Right atrium auricular region (tissue), 2 donors: ENCODE measurements around the gene COL23A1. TPM values are rescaled to one million over a fixed set of nuclear protein-coding genes. Genes with fewer than 3 reads are reported as not detected.

Experiments used
- DNase-seq: peaks from one replicate; pipeline ENCODE4 v3.0.0-alpha.2; 2019; ENCODE audit warnings: low spot score
- H3K27ac ChIP-seq, 2 donors: fragments of 200-600 bp; sonication (generic); 1 replicate in 1 of 2; 2 replicates in 1 of 2; pipeline ENCODE4 v1.5.1; 2016 to 2019
- H3K27me3 ChIP-seq, 2 donors: fragments of 200-600 bp; sonication (generic); one replicate each; pipeline versions ENCODE4 v1.5.1 to v1.6.0; 2017 to 2019
- H3K36me3 ChIP-seq: fragments of 200-600 bp; sonication (generic); one replicate; pipeline ENCODE4 v1.5.1; 2016
- H3K4me1 ChIP-seq, 2 donors: fragments of 200-600 bp; sonication (generic); one replicate each; pipeline versions ENCODE4 v1.5.1 to v1.6.0; 2017 to 2019
- H3K4me3 ChIP-seq, 2 donors: fragments of 200-600 bp; sonication (generic); 1 replicate in 1 of 2; 2 replicates in 1 of 2; pipeline ENCODE4 v1.5.1; 2017 to 2019; ENCODE audit warnings: mild to moderate bottlenecking in 1 of 2, moderate library complexity in 1 of 2
- H3K9me3 ChIP-seq, 2 donors: fragments of 200-600 bp; sonication (generic); one replicate each; pipeline ENCODE4 v1.5.1; 2019
- total RNA-seq, 2 donors: library from RNA; depleted of rRNA; stranded (reverse); fragments of >200 nt; gene quantifications; one replicate each; pipeline ENCODE4 v1.1.0, GENCODE V29; 2016
- TF ChIP-seq, protein P1 (sequence below), 2 donors: fragments of 200-600 bp; sonication (generic); IDR thresholded peaks; one replicate each; pipeline ENCODE4 v1.5.1; 2019; ENCODE audit warnings: antibody characterized with exemption in 2 of 2

The COL23A1 gene
- total RNA-seq, 2 donors from 2014 or later: 5.7 to 6.8 TPM

DNA sequence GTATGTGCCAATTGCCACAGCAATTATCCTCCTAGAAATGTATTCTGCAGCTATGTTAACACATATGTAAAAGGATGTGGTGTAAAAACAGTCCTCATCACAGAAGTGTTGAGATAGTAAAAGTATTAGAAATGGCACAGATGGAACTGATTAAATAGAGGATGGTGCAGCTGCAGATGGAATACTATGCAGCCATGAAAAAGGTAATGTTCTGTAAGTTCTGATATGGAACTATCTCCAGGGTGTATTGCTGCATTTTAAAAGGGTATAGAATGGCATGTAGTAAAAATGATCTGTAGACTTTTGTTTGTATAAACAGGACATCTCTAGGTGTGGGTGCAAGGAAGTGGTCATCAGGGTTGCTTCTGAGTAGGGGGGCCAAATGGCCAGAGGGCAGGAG is 294.6 kb downstream of the COL23A1 start:
- H3K36me3 ChIP-seq: no peaks in the 10 kb centered on the region
- no peaks in the 10 kb centered on the region for H3K27me3 ChIP-seq
- DNase-seq: no peak
- no peaks in the 10 kb centered on the region for H3K9me3 ChIP-seq
- H3K4me1 ChIP-seq: no peaks in the 10 kb centered on the region
- H3K27ac ChIP-seq: no peak overlapping the region
- TF ChIP-seq, protein P1, sequence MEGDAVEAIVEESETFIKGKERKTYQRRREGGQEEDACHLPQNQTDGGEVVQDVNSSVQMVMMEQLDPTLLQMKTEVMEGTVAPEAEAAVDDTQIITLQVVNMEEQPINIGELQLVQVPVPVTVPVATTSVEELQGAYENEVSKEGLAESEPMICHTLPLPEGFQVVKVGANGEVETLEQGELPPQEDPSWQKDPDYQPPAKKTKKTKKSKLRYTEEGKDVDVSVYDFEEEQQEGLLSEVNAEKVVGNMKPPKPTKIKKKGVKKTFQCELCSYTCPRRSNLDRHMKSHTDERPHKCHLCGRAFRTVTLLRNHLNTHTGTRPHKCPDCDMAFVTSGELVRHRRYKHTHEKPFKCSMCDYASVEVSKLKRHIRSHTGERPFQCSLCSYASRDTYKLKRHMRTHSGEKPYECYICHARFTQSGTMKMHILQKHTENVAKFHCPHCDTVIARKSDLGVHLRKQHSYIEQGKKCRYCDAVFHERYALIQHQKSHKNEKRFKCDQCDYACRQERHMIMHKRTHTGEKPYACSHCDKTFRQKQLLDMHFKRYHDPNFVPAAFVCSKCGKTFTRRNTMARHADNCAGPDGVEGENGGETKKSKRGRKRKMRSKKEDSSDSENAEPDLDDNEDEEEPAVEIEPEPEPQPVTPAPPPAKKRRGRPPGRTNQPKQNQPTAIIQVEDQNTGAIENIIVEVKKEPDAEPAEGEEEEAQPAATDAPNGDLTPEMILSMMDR (IDR thresholded peaks at IDR 0.05): no peak
- no peak overlapping the region for H3K4me3 ChIP-seq

DNA sequence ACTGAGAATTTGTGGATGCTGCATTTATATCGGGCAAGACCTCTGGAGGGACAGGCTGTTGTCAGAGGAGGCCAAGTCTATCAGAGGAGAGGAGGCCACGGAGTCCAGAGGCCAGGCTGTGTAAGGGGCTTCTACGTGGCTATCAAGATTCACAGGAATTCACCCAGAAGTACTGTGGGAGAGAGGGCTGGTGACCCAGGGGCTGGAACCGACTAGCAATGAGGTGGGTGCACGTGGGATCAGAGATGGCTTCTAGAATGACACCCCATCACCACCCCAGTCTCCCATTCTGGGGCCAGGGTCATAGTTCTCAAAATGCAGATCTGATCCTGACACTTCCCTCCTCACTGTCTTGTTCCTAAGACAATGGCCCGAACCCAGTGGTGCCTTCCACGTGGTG is 296.4 kb downstream of the COL23A1 start:
- Histone ChIP-seq H3K27me3 (no peaks in the 10 kb centered on the region), H3K9me3 (no peaks in the 10 kb centered on the region), H3K36me3 (no peaks in the 10 kb centered on the region), H3K27ac (no peak overlapping the region), H3K4me3 (no peak overlapping the region), H3K4me1 (peaks cover 0 to 7% of the 10 kb centered on the region in 2 donors)
- no peak for DNase-seq
- TF ChIP-seq, protein P1 (IDR thresholded peaks at IDR 0.05): no peak

- H3K27ac ChIP-seq: no peak overlapping the region
- H3K27me3 ChIP-seq: no peaks in the 10 kb centered on the region
- peaks cover 0 to 11% of the 10 kb centered on the region in 2 donors for H3K4me1 ChIP-seq
- no peak overlapping the region for H3K4me3 ChIP-seq
- DNase-seq: no peak
- no peaks in the 10 kb centered on the region for H3K36me3 ChIP-seq
- TF ChIP-seq, protein P1 (IDR thresholded peaks at IDR 0.05): no peak
- H3K9me3 ChIP-seq: no peaks in the 10 kb centered on the region
These were observed 296.8 kb downstream of the COL23A1 start for GRCh38 chr5:178293400-178293799.

- DNase-seq: no peak
These were observed 297.4 kb downstream of the COL23A1 start for GRCh38 chr5:178292826-178293205.

GRCh38 chr5:178291969-178292825 is 298.0 kb downstream of the COL23A1 start:
- no peak overlapping the region for H3K4me3 ChIP-seq
- peaks cover 0 to 23% of the 10 kb centered on the region in 2 donors for H3K4me1 ChIP-seq
- H3K36me3 ChIP-seq: no peaks in the 10 kb centered on the region
- no peaks in the 10 kb centered on the region for H3K9me3 ChIP-seq
- TF ChIP-seq, protein P1 (IDR thresholded peaks at IDR 0.05): no peak
- H3K27me3 ChIP-seq: no peaks in the 10 kb centered on the region
- no peak for DNase-seq
- no peak overlapping the region for H3K27ac ChIP-seq

More at GRCh38 chr5:178292826-178293205, 297.4 kb downstream of the COL23A1 start:
- Histone ChIP-seq H3K4me1 (peaks cover 0 to 17% of the 10 kb centered on the region in 2 donors), H3K27ac (no peak overlapping the region), H3K27me3 (no peaks in the 10 kb centered on the region), H3K9me3 (no peaks in the 10 kb centered on the region), H3K4me3 (no peak overlapping the region), H3K36me3 (no peaks in the 10 kb centered on the region)
- TF ChIP-seq, protein P1 (IDR thresholded peaks at IDR 0.05): no peak
